GM12892 (cell line): ENCODE results near the gene CORO2B.

Experiments
- POLR2A ChIP-seq: IDR thresholded peaks from 2 replicates; pipeline ENCODE4 v1.6.1; 2011; ENCODE audit warnings: low read depth, low read length, control low read depth
- POLR2AphosphoS5 ChIP-seq: IDR thresholded peaks from 2 replicates; pipeline ENCODE4 v1.6.1; 2011; ENCODE audit warnings: low read depth, low read length, control low read depth

DNA sequence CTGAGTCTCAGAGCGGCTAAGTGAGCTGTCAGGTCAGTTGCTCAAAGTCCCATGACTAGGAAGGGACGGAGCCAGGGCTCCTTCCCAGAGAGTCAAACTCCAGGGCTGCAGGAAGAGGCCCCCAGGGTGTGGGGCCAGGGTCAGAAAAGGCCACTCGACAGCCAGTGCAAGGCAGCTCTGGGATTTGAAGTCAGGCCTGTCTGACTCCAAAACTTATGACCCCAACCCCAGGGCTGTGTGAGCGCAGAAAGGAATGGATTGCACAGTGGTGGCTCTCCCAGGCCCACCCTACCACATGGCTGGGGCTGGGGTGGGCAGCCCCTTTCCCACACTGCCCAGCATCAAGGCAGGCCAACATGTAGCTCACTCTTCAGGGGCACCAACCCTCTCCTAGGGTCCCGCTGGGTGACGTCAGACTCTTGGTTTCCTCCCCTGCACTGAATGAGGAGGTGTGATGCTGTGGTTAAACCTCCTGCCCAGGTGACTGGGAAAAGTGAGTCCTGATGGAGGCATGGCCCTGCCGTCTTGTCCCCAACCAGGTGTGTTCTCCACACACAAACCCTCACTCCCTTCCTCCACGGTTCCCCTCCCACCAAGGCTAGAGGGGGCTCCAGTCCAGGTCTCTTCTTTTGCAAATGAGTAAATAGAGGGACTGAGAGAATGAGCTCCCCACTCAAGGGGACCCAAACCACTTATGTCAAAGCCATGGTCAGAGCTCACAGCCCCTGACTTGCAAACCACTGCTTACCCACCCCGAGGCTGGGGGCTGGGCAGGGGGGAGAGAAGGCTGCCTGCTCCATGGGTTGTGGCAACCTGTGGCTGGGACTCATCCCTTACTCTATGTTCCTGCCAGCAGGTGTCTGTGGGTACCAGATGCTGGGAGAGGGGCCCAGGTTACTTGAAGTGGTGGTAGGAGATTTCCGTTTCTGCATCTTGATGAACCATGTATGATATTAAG lies 23.8 kb upstream of the CORO2B start:
- TF ChIP-seq POLR2A (no peak), POLR2AphosphoS5 (no peak)
